Transverse colon (tissue), 3 donors: ENCODE results near the gene SLC22A23.

Experiments used
- CTCF ChIP-seq, 5 experiments: fragments of 200-600 bp in 3 of 5; fragments of 450-650 bp in 2 of 5; sonication (generic) in 3 of 5; IDR thresholded peaks; 1 replicate in 2 of 5; 2 replicates in 3 of 5; pipeline ENCODE4 v1.5.1; 2016 to 2017; ENCODE audit warnings: antibody characterized with exemption in 5 of 5, inconsistent platforms in 3 of 5, mild to moderate bottlenecking in 2 of 5, moderate library complexity in 1 of 5
- EP300 ChIP-seq: sonication (generic); formaldehyde crosslinking; IDR thresholded peaks from one replicate; pipeline ENCODE4 v1.6.1; 2017; ENCODE audit warnings: antibody characterized with exemption, low read depth

GRCh38 chr6:3372912-3373554 lies 83.8 kb downstream of the SLC22A23 start:
- no peak for TF ChIP-seq CTCF (IDR thresholded peaks at IDR 0.05)
- TF ChIP-seq EP300 = no peak
